HG03175 (cell line): ENCODE results near the gene TBCD.

Source experiments
- ATAC-seq: cut with Tn5 transposase; IDR thresholded peaks from one replicate; pipeline ENCODE4 v1.9.1; 2021; ENCODE audit warnings: mild to moderate bottlenecking, moderate library complexity; ENCODE audit not compliant: unreplicated experiment

TBCD gene

GRCh38 chr17:82751571-82752370 is at the start of gene TBCD:
TSS of gene TBCD (plus strand) at chr17:82752065. CDS start at chr17:82752194, 129 bp downstream.
- peak; percentile 72 for ATAC-seq

- ATAC-seq: no peak
Observed at GRCh38 chr17:82702231-82702927, 49.5 kb upstream of the TBCD start.

GRCh38 chr17:82703036-82703745 is 48.7 kb upstream of the TBCD start:
- no peak for ATAC-seq

GRCh38 chr17:82703935-82704865 is 47.7 kb upstream of the TBCD start:
- ATAC-seq: no peak

GRCh38 chr17:82704886-82705285 is 47.0 kb upstream of the TBCD start:
- ATAC-seq: no peak

GRCh38 chr17:82705756-82706155 is 46.1 kb upstream of the TBCD start:
- no peak for ATAC-seq

- ATAC-seq: no peak
Observed at GRCh38 chr17:82709024-82709675, 42.7 kb upstream of the TBCD start.

GRCh38 chr17:82709676-82710498 is 42.0 kb upstream of the TBCD start:
- no peak for ATAC-seq

- ATAC-seq: no peak
Observed at GRCh38 chr17:82710499-82711232, 41.2 kb upstream of the TBCD start.

GRCh38 chr17:82713071-82713723 is 38.7 kb upstream of the TBCD start:
- no peak for ATAC-seq

- peak; percentile 76 for ATAC-seq
Observed at GRCh38 chr17:82716203-82717010, 35.5 kb upstream of the TBCD start, which contains the start of gene FN3KRP. TSS of gene FN3KRP (plus strand) at chr17:82716706. CDS start at chr17:82716756, 50 bp downstream.

GRCh38 chr17:82718986-82719685 is 32.7 kb upstream of the TBCD start:
- ATAC-seq: no peak

- no peak for ATAC-seq
Observed at GRCh38 chr17:82720204-82720603, 31.7 kb upstream of the TBCD start.

- ATAC-seq: no peak
Observed at GRCh38 chr17:82722341-82723013, 29.4 kb upstream of the TBCD start.

GRCh38 chr17:82723169-82723807 is 28.6 kb upstream of the TBCD start:
- no peak for ATAC-seq
